Cardiac muscle cell (in vitro differentiated cells and primary cell): ENCODE measurements around the gene DEPDC5. TPM values are rescaled to one million over a fixed set of nuclear protein-coding genes. Genes with fewer than 3 reads are reported as not detected.

Experiments
- DNase-seq, 2 donors: peaks; one replicate each; pipeline versions ENCODE4 v3.0.0 to v3.0.0-alpha.2; 2010 to 2017; ENCODE audit warnings: low read depth in 1 of 2, low spot score in 1 of 2
- H3K27ac ChIP-seq: fragments of 200-600 bp; sonication (generic); 2 replicates; pipeline ENCODE4 v1.5.1; 2016
- H3K27me3 ChIP-seq: fragments of 200-600 bp; sonication (generic); 2 replicates; pipeline ENCODE4 v1.6.0; 2016; ENCODE audit warnings: control low read depth
- H3K36me3 ChIP-seq: fragments of 200-600 bp; sonication (generic); 2 replicates; pipeline ENCODE4 v1.5.1; 2016; ENCODE audit warnings: control low read depth
- H3K4me1 ChIP-seq: fragments of 200-600 bp; sonication (generic); 2 replicates; pipeline ENCODE4 v1.8.1; 2017; ENCODE audit warnings: low read depth, mild to moderate bottlenecking, mixed run types
- H3K4me3 ChIP-seq: fragments of 200-600 bp; sonication (generic); 2 replicates; pipeline ENCODE4 v1.5.1; 2016; ENCODE audit warnings: mild to moderate bottlenecking
- H3K9me3 ChIP-seq: fragments of 200-600 bp; sonication (generic); 2 replicates; pipeline ENCODE4 v1.5.1; 2017; ENCODE audit warnings: low read depth, mild to moderate bottlenecking, control low read depth
- polyA plus RNA-seq: library from polyadenylated mRNA; unstranded; fragments of >200 nt; fragmentation: Nextera tagmentation; extraction: Ambion mirVana; gene quantifications from 2 replicates; pipeline ENCODE4 v1.2.1, GENCODE V29; 2016
- total RNA-seq: library from RNA; depleted of rRNA; stranded (reverse); fragments of >200 nt; gene quantifications from 2 replicates; pipeline ENCODE4 v1.2.3, GENCODE V29; 2016
- TF ChIP-seq, protein P1 (sequence below): IDR thresholded peaks from 2 replicates; pipeline ENCODE4 v1.5.1; 2012; ENCODE audit warnings: low read depth, mild to moderate bottlenecking, low read length

DEPDC5 gene
- total and polyA plus RNA-seq, 2 experiments from 2014 or later = 18.2 to 30.6 TPM

DNA sequence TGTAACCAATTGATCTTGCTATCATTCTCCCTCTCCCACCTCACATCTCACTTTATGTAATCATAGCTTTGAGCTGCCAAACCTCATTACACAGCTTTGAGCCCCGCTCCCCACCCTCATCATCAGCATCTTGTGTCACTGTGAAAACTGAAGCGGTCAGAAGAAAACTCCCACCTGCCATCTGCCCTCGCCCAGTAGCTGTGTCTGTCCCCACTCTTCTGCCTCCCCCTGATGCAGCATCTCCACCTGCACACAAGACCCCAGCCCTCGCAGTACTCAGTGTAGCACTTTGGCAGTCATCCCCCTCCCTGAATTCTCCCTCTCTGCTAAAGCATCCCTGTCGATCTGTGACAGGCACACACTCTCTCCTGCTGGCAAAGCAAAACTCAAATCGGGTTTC lies 130.2 kb downstream of the DEPDC5 start:
- H3K27me3 ChIP-seq = no peaks in the 10 kb centered on the region
- no peak overlapping the region for H3K27ac ChIP-seq
- no peaks in the 10 kb centered on the region for H3K36me3 ChIP-seq
- DNase-seq = no peak
- no peaks in the 10 kb centered on the region for H3K4me1 ChIP-seq
- H3K9me3 ChIP-seq = no peaks in the 10 kb centered on the region
- TF ChIP-seq, protein P1, sequence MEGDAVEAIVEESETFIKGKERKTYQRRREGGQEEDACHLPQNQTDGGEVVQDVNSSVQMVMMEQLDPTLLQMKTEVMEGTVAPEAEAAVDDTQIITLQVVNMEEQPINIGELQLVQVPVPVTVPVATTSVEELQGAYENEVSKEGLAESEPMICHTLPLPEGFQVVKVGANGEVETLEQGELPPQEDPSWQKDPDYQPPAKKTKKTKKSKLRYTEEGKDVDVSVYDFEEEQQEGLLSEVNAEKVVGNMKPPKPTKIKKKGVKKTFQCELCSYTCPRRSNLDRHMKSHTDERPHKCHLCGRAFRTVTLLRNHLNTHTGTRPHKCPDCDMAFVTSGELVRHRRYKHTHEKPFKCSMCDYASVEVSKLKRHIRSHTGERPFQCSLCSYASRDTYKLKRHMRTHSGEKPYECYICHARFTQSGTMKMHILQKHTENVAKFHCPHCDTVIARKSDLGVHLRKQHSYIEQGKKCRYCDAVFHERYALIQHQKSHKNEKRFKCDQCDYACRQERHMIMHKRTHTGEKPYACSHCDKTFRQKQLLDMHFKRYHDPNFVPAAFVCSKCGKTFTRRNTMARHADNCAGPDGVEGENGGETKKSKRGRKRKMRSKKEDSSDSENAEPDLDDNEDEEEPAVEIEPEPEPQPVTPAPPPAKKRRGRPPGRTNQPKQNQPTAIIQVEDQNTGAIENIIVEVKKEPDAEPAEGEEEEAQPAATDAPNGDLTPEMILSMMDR = no peak
- no peak overlapping the region for H3K4me3 ChIP-seq

DNA sequence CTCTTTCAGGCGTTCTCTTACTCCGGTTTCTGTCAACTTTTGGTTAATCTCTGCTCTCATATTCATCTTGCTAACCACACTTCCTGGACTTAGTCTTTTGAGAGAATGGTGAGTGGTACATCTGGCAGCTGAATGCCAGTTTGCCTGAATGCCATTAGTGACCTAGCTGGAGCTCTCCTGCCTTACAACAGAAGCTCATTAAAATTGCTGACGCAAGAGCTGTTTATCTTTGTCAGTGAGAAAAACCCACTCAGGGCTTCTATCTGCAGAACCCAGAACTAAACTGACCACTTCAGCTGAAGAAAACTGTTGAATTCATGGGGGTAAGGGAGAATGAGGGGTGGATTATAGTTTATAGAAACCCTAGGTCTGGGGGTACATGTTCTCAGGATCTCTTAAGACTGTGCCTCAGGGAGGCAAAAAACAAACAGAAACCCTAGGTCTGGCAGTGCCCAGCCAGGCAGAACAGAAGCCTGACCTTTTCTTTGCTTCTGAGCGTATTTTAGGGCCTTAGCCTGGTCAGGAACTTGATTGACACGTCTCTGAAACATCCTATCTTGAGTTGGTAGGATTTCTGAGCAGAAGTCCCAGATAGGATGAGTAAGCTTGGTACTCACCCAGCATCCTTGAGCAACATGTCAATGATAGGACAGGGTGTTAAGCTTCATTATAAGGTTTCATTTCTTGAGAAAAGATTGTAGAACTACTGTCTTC lies 137.7 kb downstream of the DEPDC5 start:
- TF ChIP-seq, protein P1 = no peak
- peaks cover 4% of the 10 kb centered on the region for H3K36me3 ChIP-seq
- peaks cover 6% of the 10 kb centered on the region for H3K4me1 ChIP-seq
- H3K27ac ChIP-seq = no peak overlapping the region
- H3K9me3 ChIP-seq = no peaks in the 10 kb centered on the region
- H3K4me3 ChIP-seq = no peak overlapping the region
- no peaks in the 10 kb centered on the region for H3K27me3 ChIP-seq
- peak in 1 of 2 donors; percentile 41 for DNase-seq

DNA sequence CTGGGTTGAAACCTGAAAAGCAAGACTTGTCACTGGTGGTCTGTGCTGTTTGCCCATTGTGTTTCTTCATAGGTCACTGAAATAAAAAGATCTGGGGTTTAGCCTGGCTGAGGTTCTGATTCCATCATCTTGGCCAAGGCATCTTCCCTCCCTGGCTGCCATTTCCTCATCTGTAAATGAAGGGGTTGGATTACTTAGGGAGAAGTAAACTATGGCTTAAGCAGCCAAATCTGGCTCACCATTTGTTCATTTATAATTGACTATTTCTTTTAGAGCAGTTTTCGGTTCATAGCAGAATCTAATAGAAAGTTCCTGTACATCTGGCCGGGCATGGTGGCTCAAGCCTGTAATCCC lies 138.2 kb downstream of the DEPDC5 start:
- no peak overlapping the region for H3K27ac ChIP-seq
- H3K9me3 ChIP-seq = no peaks in the 10 kb centered on the region
- peaks cover 8% of the 10 kb centered on the region for H3K4me1 ChIP-seq
- H3K4me3 ChIP-seq = no peak overlapping the region
- TF ChIP-seq, protein P1 = no peak
- no peaks in the 10 kb centered on the region for H3K27me3 ChIP-seq
- no peak for DNase-seq
- peaks cover 4% of the 10 kb centered on the region for H3K36me3 ChIP-seq

DNA sequence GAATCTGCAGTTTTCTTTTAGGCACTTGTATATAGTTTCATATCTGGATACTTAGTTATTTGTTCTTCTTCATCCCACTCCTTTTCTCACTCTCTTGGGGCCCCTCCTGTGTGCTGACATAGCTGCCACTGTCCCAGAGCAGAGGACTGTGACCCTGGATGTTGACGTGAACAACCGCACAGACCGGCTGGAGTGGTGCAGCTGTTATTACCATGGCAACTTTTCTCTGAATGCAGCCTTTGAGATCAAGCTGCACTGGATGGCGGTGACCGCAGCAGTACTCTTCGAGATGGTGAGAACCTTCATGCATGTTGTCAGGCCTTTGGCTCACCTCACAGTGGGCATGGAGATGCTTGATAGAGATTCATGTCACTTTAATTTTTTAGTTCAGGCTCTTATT lies 139.6 kb downstream of the DEPDC5 start:
- Histone ChIP-seq H3K36me3 (peaks cover 4% of the 10 kb centered on the region), H3K4me3 (no peak overlapping the region), H3K9me3 (no peaks in the 10 kb centered on the region), H3K27ac (no peak overlapping the region), H3K27me3 (no peaks in the 10 kb centered on the region), H3K4me1 (peaks cover 8% of the 10 kb centered on the region)
- DNase-seq = peak in 1 of 2 donors; percentile 28
- TF ChIP-seq, protein P1 = no peak

DNA sequence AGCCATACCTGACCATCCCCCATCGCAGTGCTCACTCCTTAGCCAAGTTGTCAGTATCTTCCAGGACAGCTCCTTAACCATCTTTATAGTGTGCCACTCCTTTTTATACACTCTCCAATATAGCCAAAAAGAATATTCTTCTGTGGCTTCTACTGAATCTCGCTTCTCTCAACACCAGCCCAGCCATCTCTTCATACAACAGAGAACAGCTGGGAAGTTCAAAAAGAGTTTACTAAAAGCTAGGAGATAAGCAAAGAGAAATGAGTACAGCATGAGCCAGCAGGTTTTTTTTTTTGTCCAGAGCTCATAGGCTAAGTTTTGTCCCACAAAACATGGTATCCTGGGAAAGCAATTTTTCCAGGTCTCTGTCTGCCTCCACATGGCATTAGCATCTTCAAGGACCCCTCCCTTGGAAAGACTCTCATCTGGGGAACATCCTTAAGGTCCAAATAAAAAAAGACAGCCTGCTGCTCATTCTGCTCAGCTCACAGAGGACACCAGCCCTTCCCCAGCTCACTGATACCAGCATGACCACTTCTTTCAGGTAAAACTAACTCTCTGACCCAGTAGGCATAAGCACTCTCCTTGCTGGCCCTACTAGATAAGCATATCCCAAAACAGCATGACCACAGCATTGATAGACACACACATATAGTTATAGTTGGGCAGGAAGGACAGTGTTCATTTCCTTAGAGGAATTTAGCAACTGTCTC lies 141.7 kb downstream of the DEPDC5 start:
- peak in 1 of 2 donors; percentile 49 for DNase-seq
- Histone ChIP-seq H3K9me3 (no peaks in the 10 kb centered on the region), H3K27ac (no peak overlapping the region), H3K36me3 (peaks cover 4% of the 10 kb centered on the region), H3K4me1 (peaks cover 8% of the 10 kb centered on the region), H3K27me3 (no peaks in the 10 kb centered on the region), H3K4me3 (no peak overlapping the region)
- TF ChIP-seq, protein P1 = no peak
